ENCODE data around the gene ADGRD2.

- TF ChIP-seq REST (IDR thresholded peaks at IDR 0.05; ENCODE audit: insufficient read depth in 1 of 2, low read depth in 2 of 2, low read length in 2 of 2), result no peak
- no peak for TF ChIP-seq POLR2AphosphoS5 (IDR thresholded peaks at IDR 0.05; ENCODE audit: low read depth, low read length)
These were observed 20.8 kb upstream of the ADGRD2 start for GRCh38 chr9:124429530-124429867.

All from PFSK-1 (cell line).